ENCODE measurements around the gene KIF3A. TPM values are rescaled to one million over a fixed set of nuclear protein-coding genes. Genes with fewer than 3 reads are reported as not detected.

KIF3A gene
- total and polyA plus RNA-seq, 2 experiments from 2014 or later, result 11.2 to 19.7 TPM

GRCh38 chr5:132768485-132768868, 31.1 kb upstream of the KIF3A start:
- no peak overlapping the region for H3K4me3 ChIP-seq
- H2AFZ ChIP-seq, result no peak overlapping the region
- no peaks in the 10 kb centered on the region for H3K36me3 ChIP-seq (ENCODE audit: insufficient read depth)
- H3K27ac ChIP-seq (ENCODE audit: low read depth), result no peak overlapping the region
- 0 out of 2 replicates have a peak, but pooled peaks cover 4% of the 10 kb centered on the region for H3K79me2 ChIP-seq (replicated peaks; ENCODE audit: insufficient read depth)
- H3K27ac Mint-ChIP-seq, result no peak overlapping the region
- H3K9me3 Mint-ChIP-seq, result no peaks in the 10 kb centered on the region
- no peaks in the 10 kb centered on the region for H4K20me1 ChIP-seq (replicated peaks; ENCODE audit: insufficient read depth)
- no peak overlapping the region for H3K4me3 Mint-ChIP-seq
- peaks cover 11% of the 10 kb centered on the region; the same call in 1 of the 3 replicates for H3K36me3 Mint-ChIP-seq (ENCODE audit: low read depth)
- H3F3A ChIP-seq (replicated peaks; ENCODE audit: low read depth), result no peaks in the 10 kb centered on the region
- no peak overlapping the region for H3K4me2 ChIP-seq
- peaks cover 15% of the 10 kb centered on the region for H3K27me3 Mint-ChIP-seq (ENCODE audit: insufficient read depth, low read depth, poor library complexity)
- peaks cover 2% of the 10 kb centered on the region; the same call in 1 of the 2 replicates for H3K9me2 ChIP-seq (ENCODE audit: insufficient read depth)
- no peak for ATAC-seq
- no peak for TF ChIP-seq CTCF (conservative IDR thresholded peaks at IDR 0.05; ENCODE audit: low read depth in 2 of 2)
- TF ChIP-seq CREB1 (CRISPR knock-in tag; IDR thresholded peaks at IDR 0.05; ENCODE audit: low read depth), result no peak
- TF ChIP-seq ZNF462 (CRISPR knock-in tag; IDR thresholded peaks at IDR 0.05), result no peak
- no peak for TF ChIP-seq POLR2AphosphoS5 (IDR thresholded peaks at IDR 0.05; ENCODE audit: low read depth)
- no peak for TF ChIP-seq EZH2phosphoT487 (IDR thresholded peaks at IDR 0.05; ENCODE audit: unreplicated experiment)
- no peak for TF ChIP-seq JUNB (IDR thresholded peaks at IDR 0.05; ENCODE audit: unreplicated experiment)
- no peak for TF ChIP-seq EZH2 (IDR thresholded peaks at IDR 0.05; ENCODE audit: low read depth, unreplicated experiment)
- TF ChIP-seq, protein P1, sequence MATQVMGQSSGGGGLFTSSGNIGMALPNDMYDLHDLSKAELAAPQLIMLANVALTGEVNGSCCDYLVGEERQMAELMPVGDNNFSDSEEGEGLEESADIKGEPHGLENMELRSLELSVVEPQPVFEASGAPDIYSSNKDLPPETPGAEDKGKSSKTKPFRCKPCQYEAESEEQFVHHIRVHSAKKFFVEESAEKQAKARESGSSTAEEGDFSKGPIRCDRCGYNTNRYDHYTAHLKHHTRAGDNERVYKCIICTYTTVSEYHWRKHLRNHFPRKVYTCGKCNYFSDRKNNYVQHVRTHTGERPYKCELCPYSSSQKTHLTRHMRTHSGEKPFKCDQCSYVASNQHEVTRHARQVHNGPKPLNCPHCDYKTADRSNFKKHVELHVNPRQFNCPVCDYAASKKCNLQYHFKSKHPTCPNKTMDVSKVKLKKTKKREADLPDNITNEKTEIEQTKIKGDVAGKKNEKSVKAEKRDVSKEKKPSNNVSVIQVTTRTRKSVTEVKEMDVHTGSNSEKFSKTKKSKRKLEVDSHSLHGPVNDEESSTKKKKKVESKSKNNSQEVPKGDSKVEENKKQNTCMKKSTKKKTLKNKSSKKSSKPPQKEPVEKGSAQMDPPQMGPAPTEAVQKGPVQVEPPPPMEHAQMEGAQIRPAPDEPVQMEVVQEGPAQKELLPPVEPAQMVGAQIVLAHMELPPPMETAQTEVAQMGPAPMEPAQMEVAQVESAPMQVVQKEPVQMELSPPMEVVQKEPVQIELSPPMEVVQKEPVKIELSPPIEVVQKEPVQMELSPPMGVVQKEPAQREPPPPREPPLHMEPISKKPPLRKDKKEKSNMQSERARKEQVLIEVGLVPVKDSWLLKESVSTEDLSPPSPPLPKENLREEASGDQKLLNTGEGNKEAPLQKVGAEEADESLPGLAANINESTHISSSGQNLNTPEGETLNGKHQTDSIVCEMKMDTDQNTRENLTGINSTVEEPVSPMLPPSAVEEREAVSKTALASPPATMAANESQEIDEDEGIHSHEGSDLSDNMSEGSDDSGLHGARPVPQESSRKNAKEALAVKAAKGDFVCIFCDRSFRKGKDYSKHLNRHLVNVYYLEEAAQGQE (IDR thresholded peaks at IDR 0.05; ENCODE audit: unreplicated experiment), result no peak
- TF ChIP-seq NANOG (IDR thresholded peaks at IDR 0.05; ENCODE audit: borderline replicate concordance), result no peak
- no peak for TF ChIP-seq ZNF114 (CRISPR knock-in tag; IDR thresholded peaks at IDR 0.05)
- TF ChIP-seq STAT1 (IDR thresholded peaks at IDR 0.05; ENCODE audit: unreplicated experiment), result no peak
- TF ChIP-seq, protein P2, sequence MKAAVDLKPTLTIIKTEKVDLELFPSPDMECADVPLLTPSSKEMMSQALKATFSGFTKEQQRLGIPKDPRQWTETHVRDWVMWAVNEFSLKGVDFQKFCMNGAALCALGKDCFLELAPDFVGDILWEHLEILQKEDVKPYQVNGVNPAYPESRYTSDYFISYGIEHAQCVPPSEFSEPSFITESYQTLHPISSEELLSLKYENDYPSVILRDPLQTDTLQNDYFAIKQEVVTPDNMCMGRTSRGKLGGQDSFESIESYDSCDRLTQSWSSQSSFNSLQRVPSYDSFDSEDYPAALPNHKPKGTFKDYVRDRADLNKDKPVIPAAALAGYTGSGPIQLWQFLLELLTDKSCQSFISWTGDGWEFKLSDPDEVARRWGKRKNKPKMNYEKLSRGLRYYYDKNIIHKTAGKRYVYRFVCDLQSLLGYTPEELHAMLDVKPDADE (IDR thresholded peaks at IDR 0.05), result no peak
- TF ChIP-seq ZNF331 (CRISPR knock-in tag; IDR thresholded peaks at IDR 0.05; ENCODE audit: low read depth), result no peak
- peaks cover 7% of the 10 kb centered on the region; the same call in 1 of the 2 replicates for H3K4me1 ChIP-seq (ENCODE audit: insufficient read depth)
- H3K27me3 ChIP-seq (ENCODE audit: insufficient read depth), result no peaks in the 10 kb centered on the region
- no peak for DNase-seq (ENCODE audit: low spot score)
- peaks cover 16% of the 10 kb centered on the region for H3K4me1 Mint-ChIP-seq
